ENCODE data around the gene PGAP6.

The PGAP6 gene

DNA sequence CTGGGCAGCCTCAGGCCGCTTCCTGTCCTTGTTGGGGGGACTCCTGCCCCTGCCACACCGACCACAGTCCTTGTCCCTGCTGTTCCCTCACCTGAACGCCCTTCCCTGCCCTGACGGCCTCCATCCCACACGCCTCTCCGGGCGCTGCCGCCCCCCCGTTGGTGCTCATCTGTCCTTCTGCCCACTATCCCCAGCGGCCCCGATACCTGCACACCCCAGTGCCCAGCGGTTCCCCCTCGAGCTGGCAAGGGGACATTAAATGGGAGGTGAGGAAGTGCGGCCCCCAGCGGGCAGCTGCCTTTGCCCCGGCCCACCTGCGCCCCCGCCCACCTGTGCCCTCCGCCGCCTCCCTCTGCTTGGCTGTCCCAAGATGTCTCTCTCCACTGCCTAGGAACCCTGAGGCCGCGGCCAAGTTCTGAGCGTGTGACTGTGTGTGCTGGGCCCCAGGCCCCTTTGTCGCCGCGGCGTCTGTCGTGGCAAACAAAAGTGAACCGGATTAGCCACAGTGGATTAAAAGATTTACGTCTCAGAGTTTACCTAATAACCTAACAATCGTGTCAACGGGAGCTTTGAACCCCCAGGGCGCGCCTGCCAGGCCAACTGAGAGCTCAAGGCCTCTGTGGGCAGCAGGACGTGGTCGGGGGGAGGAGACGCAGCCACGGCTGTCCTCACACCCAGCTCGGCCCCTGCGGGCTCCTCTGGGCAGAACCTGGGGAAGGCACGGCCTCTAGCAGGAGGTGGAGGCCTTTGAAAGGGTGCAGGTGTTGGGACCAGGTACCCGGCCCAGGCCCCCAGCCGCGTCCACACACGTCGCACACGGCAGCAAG, 21.7 kb downstream of the PGAP6 start:
- Histone ChIP-seq H3K4me1 (ENCODE audit: control insufficient read depth in 1 of 2, insufficient read depth in 1 of 2, low read depth in 1 of 2, low read length in 1 of 2) (peaks cover 0 to 6% of the 10 kb centered on the region in 2 experiments), H3K27ac (no peak overlapping the region), H3K27me3 (peaks cover 26% of the 10 kb centered on the region), H3K36me3 (no peaks in the 10 kb centered on the region), H3K4me3 (ENCODE audit: low read depth in 1 of 2, low read length in 1 of 2) (no peak overlapping the region), H3K9me3 (no peaks in the 10 kb centered on the region)
- TF ChIP-seq, protein P1, sequence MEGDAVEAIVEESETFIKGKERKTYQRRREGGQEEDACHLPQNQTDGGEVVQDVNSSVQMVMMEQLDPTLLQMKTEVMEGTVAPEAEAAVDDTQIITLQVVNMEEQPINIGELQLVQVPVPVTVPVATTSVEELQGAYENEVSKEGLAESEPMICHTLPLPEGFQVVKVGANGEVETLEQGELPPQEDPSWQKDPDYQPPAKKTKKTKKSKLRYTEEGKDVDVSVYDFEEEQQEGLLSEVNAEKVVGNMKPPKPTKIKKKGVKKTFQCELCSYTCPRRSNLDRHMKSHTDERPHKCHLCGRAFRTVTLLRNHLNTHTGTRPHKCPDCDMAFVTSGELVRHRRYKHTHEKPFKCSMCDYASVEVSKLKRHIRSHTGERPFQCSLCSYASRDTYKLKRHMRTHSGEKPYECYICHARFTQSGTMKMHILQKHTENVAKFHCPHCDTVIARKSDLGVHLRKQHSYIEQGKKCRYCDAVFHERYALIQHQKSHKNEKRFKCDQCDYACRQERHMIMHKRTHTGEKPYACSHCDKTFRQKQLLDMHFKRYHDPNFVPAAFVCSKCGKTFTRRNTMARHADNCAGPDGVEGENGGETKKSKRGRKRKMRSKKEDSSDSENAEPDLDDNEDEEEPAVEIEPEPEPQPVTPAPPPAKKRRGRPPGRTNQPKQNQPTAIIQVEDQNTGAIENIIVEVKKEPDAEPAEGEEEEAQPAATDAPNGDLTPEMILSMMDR (IDR thresholded peaks at IDR 0.05): no peak

DNA sequence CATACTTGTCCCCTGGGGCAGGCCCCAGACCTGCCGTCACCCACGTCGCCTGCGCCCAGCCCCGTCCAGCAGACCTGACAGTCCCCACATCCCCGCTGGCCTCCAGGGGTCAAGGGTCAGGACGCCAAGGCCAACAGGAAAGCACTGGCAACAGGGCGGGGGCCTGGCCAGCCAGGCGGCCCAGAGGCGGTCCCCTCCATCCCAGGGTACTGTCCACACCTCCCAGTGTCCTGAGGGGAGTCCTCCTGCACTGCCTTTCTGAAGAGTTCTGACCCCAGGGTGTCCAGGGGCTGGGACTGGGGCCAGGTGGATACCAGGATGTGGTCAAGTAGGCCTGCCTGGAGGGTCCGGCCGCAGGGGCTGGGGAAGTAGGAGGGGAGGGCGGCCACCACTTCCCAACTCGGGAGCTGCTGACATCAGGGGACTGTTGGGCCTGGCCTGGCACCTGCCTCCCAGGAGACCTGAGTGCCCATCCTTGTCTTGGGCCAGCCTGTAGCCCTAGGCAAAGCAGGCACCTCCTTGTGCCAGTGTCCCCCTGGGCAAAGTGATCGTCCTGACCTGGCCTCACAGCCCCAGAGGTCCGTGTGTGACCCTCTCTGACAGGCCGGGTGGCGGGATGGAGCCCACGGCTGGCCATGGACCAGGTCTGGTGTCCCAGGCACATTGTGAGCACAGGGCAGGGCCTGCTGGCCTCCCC, 22.6 kb downstream of the PGAP6 start:
- H3K27ac ChIP-seq: no peak overlapping the region
- H3K36me3 ChIP-seq: no peaks in the 10 kb centered on the region
- H3K27me3 ChIP-seq: peaks cover 18% of the 10 kb centered on the region
- no peaks in the 10 kb centered on the region for H3K9me3 ChIP-seq
- peaks cover 0 to 6% of the 10 kb centered on the region in 2 experiments for H3K4me1 ChIP-seq (ENCODE audit: control insufficient read depth in 1 of 2, insufficient read depth in 1 of 2, low read depth in 1 of 2, low read length in 1 of 2)
- H3K4me3 ChIP-seq (ENCODE audit: low read depth in 1 of 2, low read length in 1 of 2): no peak overlapping the region
- TF ChIP-seq, protein P1 (IDR thresholded peaks at IDR 0.05): no peak

DNA sequence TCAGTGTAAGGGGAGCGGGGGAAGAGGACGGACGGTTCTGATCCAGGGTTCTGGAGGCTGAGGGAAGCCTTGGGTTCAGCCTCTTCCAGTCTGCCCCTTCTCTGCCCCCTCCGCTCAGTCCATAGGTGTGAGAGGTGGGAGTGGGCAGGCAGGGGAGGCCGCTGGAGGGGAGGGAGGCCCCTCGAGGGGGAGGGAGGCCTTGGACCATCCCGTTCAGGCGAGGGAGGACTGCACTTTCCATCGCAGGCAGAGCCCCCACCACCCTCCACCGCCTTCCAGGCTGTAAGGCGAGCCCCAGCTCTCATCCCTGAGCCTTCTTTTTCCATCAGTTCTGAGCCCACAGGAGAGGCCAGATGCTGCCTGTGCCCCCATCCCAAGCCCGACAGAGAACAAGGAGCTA, 25.0 kb downstream of the PGAP6 start:
- H3K27ac ChIP-seq: no peak overlapping the region
- TF ChIP-seq, protein P1 (IDR thresholded peaks at IDR 0.05): no peak
- peaks cover 7 to 8% of the 10 kb centered on the region in 2 experiments for H3K4me1 ChIP-seq (ENCODE audit: control insufficient read depth in 1 of 2, insufficient read depth in 1 of 2, low read depth in 1 of 2, low read length in 1 of 2)
- H3K36me3 ChIP-seq: no peaks in the 10 kb centered on the region
- H3K9me3 ChIP-seq: no peaks in the 10 kb centered on the region
- no peaks in the 10 kb centered on the region for H3K27me3 ChIP-seq
- H3K4me3 ChIP-seq (ENCODE audit: low read depth in 1 of 2, low read length in 1 of 2): no peak overlapping the region

DNA sequence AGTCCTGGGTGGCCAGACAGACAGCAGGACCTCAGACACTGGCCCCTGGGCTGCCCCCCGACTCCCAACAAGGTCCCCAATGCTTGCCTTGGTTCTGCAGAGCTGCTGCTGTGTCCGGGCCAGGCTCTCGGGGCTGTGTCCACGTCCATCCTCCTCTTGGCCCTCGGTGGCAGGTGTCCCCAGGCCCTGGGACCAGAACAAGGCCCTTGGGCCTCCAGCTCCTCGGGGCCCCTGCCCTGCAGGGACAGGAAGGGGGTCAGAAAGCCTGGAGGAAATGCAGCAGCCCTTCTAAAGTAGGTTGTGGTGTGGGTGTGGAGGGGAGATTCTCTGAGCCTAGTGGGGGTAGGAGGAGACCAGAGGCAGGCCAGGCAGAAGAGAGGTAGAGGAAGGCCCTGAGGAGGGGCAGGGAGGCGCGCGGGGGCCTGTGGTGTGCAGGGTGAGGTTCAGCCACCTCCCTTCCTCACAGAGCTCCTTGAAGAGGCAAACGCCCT, 26.8 kb downstream of the PGAP6 start:
- TF ChIP-seq, protein P1 (IDR thresholded peaks at IDR 0.05): no peak
- H3K9me3 ChIP-seq: no peaks in the 10 kb centered on the region
- H3K4me1 ChIP-seq (ENCODE audit: control insufficient read depth in 1 of 2, insufficient read depth in 1 of 2, low read depth in 1 of 2, low read length in 1 of 2): peaks cover 22 to 24% of the 10 kb centered on the region in 2 experiments
- H3K27me3 ChIP-seq: no peaks in the 10 kb centered on the region
- peaks cover 5% of the 10 kb centered on the region for H3K36me3 ChIP-seq
- no peak overlapping the region for H3K27ac ChIP-seq
- no peak overlapping the region for H3K4me3 ChIP-seq (ENCODE audit: low read depth in 1 of 2, low read length in 1 of 2)

DNA sequence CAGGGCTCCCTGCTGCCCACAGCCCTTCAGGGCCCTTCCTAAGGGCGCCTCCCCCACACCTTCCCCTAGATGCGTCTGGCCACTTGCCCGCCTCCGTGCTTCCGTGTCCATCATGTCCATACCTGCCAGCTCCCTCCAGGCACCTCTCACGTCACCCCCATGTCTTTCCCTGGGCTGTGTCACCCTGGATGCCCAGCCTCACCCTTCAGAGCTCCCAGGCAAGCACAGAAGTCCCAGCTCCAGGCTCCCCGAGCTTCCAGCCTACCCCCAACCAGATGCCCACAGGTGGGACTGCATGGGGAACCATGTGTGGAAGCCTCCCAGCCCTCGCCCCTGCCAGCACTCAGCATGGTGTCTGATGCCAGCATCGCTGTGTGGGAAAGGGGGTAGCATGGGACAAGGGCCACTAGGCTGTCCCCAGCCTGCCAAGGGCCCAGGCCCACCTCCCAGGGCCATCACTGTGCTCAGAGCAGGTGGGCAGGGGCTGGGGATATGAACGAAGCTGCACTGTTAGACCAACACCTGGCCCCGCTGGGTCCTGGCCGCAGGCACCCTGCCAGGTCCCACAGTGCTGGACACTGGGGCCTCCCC, 27.4 kb downstream of the PGAP6 start:
- no peaks in the 10 kb centered on the region for H3K9me3 ChIP-seq
- peaks cover 22 to 28% of the 10 kb centered on the region in 2 experiments for H3K4me1 ChIP-seq (ENCODE audit: control insufficient read depth in 1 of 2, insufficient read depth in 1 of 2, low read depth in 1 of 2, low read length in 1 of 2)
- TF ChIP-seq, protein P1 (IDR thresholded peaks at IDR 0.05): no peak
- no peak overlapping the region for H3K4me3 ChIP-seq (ENCODE audit: low read depth in 1 of 2, low read length in 1 of 2)
- peaks cover 5% of the 10 kb centered on the region for H3K36me3 ChIP-seq
- peak overlapping the region; percentile 77 for H3K27ac ChIP-seq
- no peaks in the 10 kb centered on the region for H3K27me3 ChIP-seq

All from neutrophil (primary cell).